Endodermal cell (in vitro differentiated cells): ENCODE measurements around the gene PNRC1. TPM values are rescaled to one million over a fixed set of nuclear protein-coding genes. Genes with fewer than 3 reads are reported as not detected.
"Not testable (repeated sequence)": the region's sequence is repeated elsewhere in the genome, so short reads cannot be mapped to it uniquely, and the experiment has no call there.

ENCODE experiments used
- DNase-seq: peaks from one replicate; pipeline ENCODE4 v3.0.0-alpha.2; 2017
- H3K27ac ChIP-seq: 2 replicates; pipeline ENCODE4 v1.5.1; 2013; ENCODE audit warnings: mild to moderate bottlenecking, low read depth, low read length, moderate library complexity
- H3K27me3 ChIP-seq: 2 replicates; pipeline ENCODE4 v1.6.1; 2013; ENCODE audit warnings: mild to moderate bottlenecking, low read length, moderate library complexity; ENCODE audit not compliant: insufficient read depth, control insufficient read depth, poor library complexity, severe bottlenecking
- H3K36me3 ChIP-seq: 2 replicates; pipeline ENCODE4 v1.7.0; 2013; ENCODE audit warnings: mild to moderate bottlenecking, low read length, moderate library complexity; ENCODE audit not compliant: control insufficient read depth, insufficient read depth
- H3K4me1 ChIP-seq: one replicate; pipeline ENCODE4 v1.7.0; 2013; ENCODE audit warnings: low read length; ENCODE audit not compliant: control insufficient read depth, insufficient read depth
- H3K4me3 ChIP-seq: 2 replicates; pipeline ENCODE4 v1.5.1; 2013; ENCODE audit warnings: mild to moderate bottlenecking, low read length, moderate library complexity
- H3K9ac ChIP-seq: 2 replicates; pipeline ENCODE4 v1.6.1; 2013; ENCODE audit warnings: mild to moderate bottlenecking, low read length, moderate library complexity; ENCODE audit not compliant: poor library complexity, severe bottlenecking; ENCODE audit errors: extremely low read depth
- H3K9me3 ChIP-seq: 2 replicates; pipeline ENCODE4 v1.6.1; 2013; ENCODE audit warnings: mild to moderate bottlenecking, low read length, moderate library complexity; ENCODE audit not compliant: control insufficient read depth
- H3K27ac Mint-ChIP-seq: 2 replicates; pipeline ENCODE4 v1.8.0; 2020; ENCODE audit warnings: mixed read lengths
- H3K27me3 Mint-ChIP-seq: 2 replicates; pipeline ENCODE4 v1.8.0; 2021; ENCODE audit warnings: mild to moderate bottlenecking, mixed read lengths; ENCODE audit not compliant: insufficient read depth
- H3K36me3 Mint-ChIP-seq: 2 replicates; pipeline ENCODE4 v1.8.0; 2020; ENCODE audit warnings: low read depth, mixed read lengths
- H3K4me1 Mint-ChIP-seq: 2 replicates; pipeline ENCODE4 v1.8.0; 2020; ENCODE audit warnings: mixed read lengths
- H3K4me3 Mint-ChIP-seq: 2 replicates; pipeline ENCODE4 v1.8.0; 2020; ENCODE audit warnings: mild to moderate bottlenecking, moderate library complexity, mixed read lengths
- H3K9me3 Mint-ChIP-seq: 2 replicates; pipeline ENCODE4 v1.8.0; 2020; ENCODE audit warnings: mild to moderate bottlenecking, mixed read lengths
- WGBS, 2 experiments: methylation state at CpG; one replicate each; pipeline versions ENCODE4 v1.1.5 to v1.1.7; 2013; ENCODE audit warnings: missing lambda C conversion rate in 2 of 2, mixed read lengths in 1 of 2; ENCODE audit not compliant: insufficient coverage in 1 of 2, insufficient read length in 1 of 2; 5-methylcytosine and 5-hydroxymethylcytosine counted together
- long read RNA-seq, 4 experiments: library from polyadenylated mRNA in 2 of 4; library from RNA in 1 of 4; library from capped mRNA in 1 of 4; stranded (forward) in 3 of 4; unstranded in 1 of 4; transcript quantifications; one replicate each; pipeline ENCODE4 v2.0.0, GENCODE V29; 2020 to 2021; ENCODE audit warnings: inconsistent platforms in 1 of 4
- polyA plus RNA-seq, 2 experiments: library from polyadenylated mRNA; stranded (reverse); fragments of 50-300 nt; gene quantifications; one replicate each; pipeline ENCODE4 v1.2.3, GENCODE V29; 2013
- total RNA-seq, 2 donors: library from RNA; stranded (reverse); fragmentation: NEBNext Ultra II Directional in 1 of 2; extraction: Animal tissue kit (Norgen Biotek cat#: 25700) in 1 of 2; gene quantifications; 2 replicates in 1 of 2; 3 replicates in 1 of 2; pipeline ENCODE4 v1.2.1, GENCODE V29; 2021
- TF ChIP-seq, protein P1 (sequence below): fragments of 200-600 bp; sonication (generic); conservative IDR thresholded peaks from 2 replicates; pipeline ENCODE4 v1.5.0; 2021; ENCODE audit warnings: antibody characterized with exemption, mild to moderate bottlenecking

The PNRC1 gene
- 100 to 1,000 TPM; 105 to 118 TPM for total RNA-seq
- 63.4 TPM for polyA plus RNA-seq (2013, experiment 1 of 2)
- polyA plus RNA-seq (2013, experiment 2 of 2) = 65.5 TPM
- long read RNA-seq, experiment 1, transcript PNRC1-201 (2 exons, 2,065 nt) = major isoform, 24 of 28 reads
- long read RNA-seq, experiment 1, partial matches to known transcripts = 0 of 28 reads
- long read RNA-seq, experiment 1, other reads (novel, unspliced or antisense) = 4 of 28 reads
- long read RNA-seq, experiment 2, transcript PNRC1-201 (2 exons, 2,065 nt) = major isoform, 58 of 65 reads
- long read RNA-seq, experiment 2, partial matches to known transcripts = 0 of 65 reads
- long read RNA-seq, experiment 2, other reads (novel, unspliced or antisense) = 6 of 65 reads
- long read RNA-seq, experiment 3, transcript PNRC1-201 (2 exons, 2,065 nt) = major isoform, 5 of 14 reads
- long read RNA-seq, experiment 3, partial matches to known transcripts = 2 of 14 reads
- long read RNA-seq, experiment 3, other reads (novel, unspliced or antisense) = 3 of 14 reads
- long read RNA-seq, experiment 4, partial matches to known transcripts = 0 of 10 reads
- long read RNA-seq, experiment 4, other reads (novel, unspliced or antisense) = 6 of 10 reads

GRCh38 chr6:89080281-89081128 lies at the start of gene PNRC1:
Gene PNRC1, plus strand, starts transcription at chr6:89080751. Its CDS starts 144 bp downstream, at chr6:89080895.
- Histone ChIP-seq H3K27ac (peak within 1 kb of the TSS; percentile 96), H3K4me3 (peak within 1 kb of the TSS; percentile 92), H3K9me3 (no peaks in the 10 kb centered on the region), H3K9ac (peak within 1 kb of the TSS; percentile 90), H3K27me3 (no peaks in the 10 kb centered on the region), H3K4me1 (peaks cover 3% of the 10 kb centered on the region), H3K36me3 (peaks cover 23% of the 10 kb centered on the region)
- H3K36me3 Mint-ChIP-seq = peaks cover 28% of the 10 kb centered on the region
- H3K27me3 Mint-ChIP-seq = peaks cover 1% of the 10 kb centered on the region
- peaks cover 15% of the 10 kb centered on the region for H3K4me1 Mint-ChIP-seq
- TF ChIP-seq, protein P1, sequence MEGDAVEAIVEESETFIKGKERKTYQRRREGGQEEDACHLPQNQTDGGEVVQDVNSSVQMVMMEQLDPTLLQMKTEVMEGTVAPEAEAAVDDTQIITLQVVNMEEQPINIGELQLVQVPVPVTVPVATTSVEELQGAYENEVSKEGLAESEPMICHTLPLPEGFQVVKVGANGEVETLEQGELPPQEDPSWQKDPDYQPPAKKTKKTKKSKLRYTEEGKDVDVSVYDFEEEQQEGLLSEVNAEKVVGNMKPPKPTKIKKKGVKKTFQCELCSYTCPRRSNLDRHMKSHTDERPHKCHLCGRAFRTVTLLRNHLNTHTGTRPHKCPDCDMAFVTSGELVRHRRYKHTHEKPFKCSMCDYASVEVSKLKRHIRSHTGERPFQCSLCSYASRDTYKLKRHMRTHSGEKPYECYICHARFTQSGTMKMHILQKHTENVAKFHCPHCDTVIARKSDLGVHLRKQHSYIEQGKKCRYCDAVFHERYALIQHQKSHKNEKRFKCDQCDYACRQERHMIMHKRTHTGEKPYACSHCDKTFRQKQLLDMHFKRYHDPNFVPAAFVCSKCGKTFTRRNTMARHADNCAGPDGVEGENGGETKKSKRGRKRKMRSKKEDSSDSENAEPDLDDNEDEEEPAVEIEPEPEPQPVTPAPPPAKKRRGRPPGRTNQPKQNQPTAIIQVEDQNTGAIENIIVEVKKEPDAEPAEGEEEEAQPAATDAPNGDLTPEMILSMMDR = no peak
- H3K9me3 Mint-ChIP-seq = no peaks in the 10 kb centered on the region
- peak within 1 kb of the TSS; percentile 94 for H3K4me3 Mint-ChIP-seq
- WGBS, 2 experiments = 0% methylated on average over 21 to 59 of the region's 63 CpGs
- peak; percentile 100 for DNase-seq
- peak within 1 kb of the TSS; percentile 98 for H3K27ac Mint-ChIP-seq

DNA sequence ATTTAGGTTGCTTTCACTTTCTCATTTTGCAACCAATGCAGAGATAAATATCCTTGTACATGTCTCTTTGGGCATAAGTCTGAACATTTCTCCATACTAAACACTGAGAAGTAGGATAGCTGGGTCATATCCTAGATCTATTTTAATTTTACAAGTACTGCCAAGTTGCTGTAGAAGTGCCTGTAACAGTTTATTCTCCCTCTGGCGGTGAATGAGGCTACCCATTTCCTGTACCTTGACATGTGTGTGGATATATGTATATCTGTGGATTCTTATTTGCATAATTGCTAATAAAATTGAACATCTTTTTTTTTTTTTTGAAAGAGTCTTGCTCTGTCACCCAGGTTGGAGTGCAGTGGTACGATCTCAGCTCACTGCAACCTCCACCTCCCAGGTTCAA lies 48.0 kb upstream of the PNRC1 start:
- no peak for DNase-seq
- H3K4me1 ChIP-seq = no peaks in the 10 kb centered on the region
- H3K9me3 ChIP-seq = peaks cover 9% of the 10 kb centered on the region
- no peaks in the 10 kb centered on the region for H3K27me3 ChIP-seq
- no peak overlapping the region for H3K27ac Mint-ChIP-seq
- H3K9ac ChIP-seq = no peak overlapping the region
- no peak overlapping the region for H3K4me3 Mint-ChIP-seq
- WGBS, 2 experiments = 96 to 100% methylated on average over 1 to 2 of the region's 2 CpGs
- TF ChIP-seq, protein P1 = no peak
- H3K27ac ChIP-seq = no peak overlapping the region
- H3K27me3 Mint-ChIP-seq = no peaks in the 10 kb centered on the region
- no peak overlapping the region for H3K4me3 ChIP-seq
- H3K4me1 Mint-ChIP-seq = peaks cover 17% of the 10 kb centered on the region
- peaks cover 9% of the 10 kb centered on the region for H3K9me3 Mint-ChIP-seq
- peaks cover 1% of the 10 kb centered on the region for H3K36me3 Mint-ChIP-seq
- no peaks in the 10 kb centered on the region for H3K36me3 ChIP-seq

GRCh38 chr6:89033461-89033860 lies 47.1 kb upstream of the PNRC1 start:
- Mint-ChIP-seq H3K27ac (no peak overlapping the region), H3K36me3 (peaks cover 4% of the 10 kb centered on the region), H3K9me3 (peaks cover 18% of the 10 kb centered on the region), H3K27me3 (no peaks in the 10 kb centered on the region), H3K4me3 (no peak overlapping the region), H3K4me1 (peaks cover 17% of the 10 kb centered on the region)
- no peak overlapping the region for H3K27ac ChIP-seq
- TF ChIP-seq, protein P1 = no peak
- no peak for DNase-seq
- WGBS, 2 experiments = 90% methylated on average over 1 of the region's 1 CpG; no CpG with 5 or more reads in 1 of the 2 experiments
- H3K9ac ChIP-seq = no peak overlapping the region
- peaks cover 17% of the 10 kb centered on the region for H3K9me3 ChIP-seq
- no peaks in the 10 kb centered on the region for H3K4me1 ChIP-seq
- no peaks in the 10 kb centered on the region for H3K36me3 ChIP-seq
- no peak overlapping the region for H3K4me3 ChIP-seq
- no peaks in the 10 kb centered on the region for H3K27me3 ChIP-seq

- Mint-ChIP-seq H3K9me3 (peaks cover 24% of the 10 kb centered on the region), H3K4me1 (peaks cover 17% of the 10 kb centered on the region)
- not testable (repeated sequence) for H3K9ac ChIP-seq, H3K27me3 Mint-ChIP-seq, H3K4me3 ChIP-seq, H3K4me1 ChIP-seq, H3K27ac Mint-ChIP-seq, H3K4me3 Mint-ChIP-seq, H3K36me3 Mint-ChIP-seq, DNase-seq, H3K27me3 ChIP-seq, H3K36me3 ChIP-seq, H3K27ac ChIP-seq
- 83 to 100% methylated on average over 1 to 3 of the region's 4 CpGs for WGBS, 2 experiments
- peaks cover 20% of the 10 kb centered on the region for H3K9me3 ChIP-seq
These were observed 46.4 kb upstream of the PNRC1 start for GRCh38 chr6:89034116-89034515.
